Measurements from ENCODE around the gene PCDHB6.

GRCh38 chr5:141105350-141105749, 44.5 kb upstream of the PCDHB6 start:
- TF ChIP-seq BCL6 (CRISPR knock-in tag; IDR thresholded peaks at IDR 0.05), result no peak
- TF ChIP-seq HNF4G (IDR thresholded peaks at IDR 0.05; ENCODE audit: borderline replicate concordance, low read depth, low read length), result no peak
- no peak for TF ChIP-seq HNF4G (CRISPR knock-in tag; IDR thresholded peaks at IDR 0.05; ENCODE audit: borderline replicate concordance, low read depth)
- no peak for TF ChIP-seq FOXP4 (CRISPR knock-in tag; IDR thresholded peaks at IDR 0.05)
- TF ChIP-seq CTCF (CRISPR knock-in tag; IDR thresholded peaks at IDR 0.05), result no peak
